ENCODE results near the gene RAD54L. TPM values are rescaled to one million over a fixed set of nuclear protein-coding genes. Genes with fewer than 3 reads are reported as not detected.

The RAD54L gene
- total and polyA plus RNA-seq, 2 experiments from 2014 or later, result 4.2 to 6.2 TPM

DNA sequence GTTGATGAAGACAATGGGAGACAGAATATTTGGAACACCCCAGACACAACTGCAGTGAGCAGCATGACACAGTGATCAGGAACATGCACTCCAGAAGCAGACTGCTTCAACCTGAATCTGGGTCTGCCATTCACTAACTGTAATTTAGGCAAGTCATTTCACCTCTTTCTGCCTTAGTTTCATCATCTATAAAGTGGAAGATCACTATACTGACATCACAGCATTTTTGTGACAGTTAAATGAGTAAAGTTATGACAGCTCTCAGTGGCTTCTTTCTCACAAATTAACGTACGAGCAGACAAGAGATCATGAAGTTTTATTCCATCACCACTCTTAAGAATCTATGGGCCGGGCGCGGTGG, 41.6 kb downstream of the RAD54L start:
- Histone ChIP-seq H4K20me1 (ENCODE audit: insufficient read depth, poor library complexity, severe bottlenecking) (peaks cover 8% of the 10 kb centered on the region), H3K79me2 (peaks cover 14% of the 10 kb centered on the region), H3K27ac (no peak overlapping the region), H2AFZ (no peak overlapping the region), H3K4me1 (ENCODE audit: insufficient read depth) (no peaks in the 10 kb centered on the region), H3K9me2 (replicated peaks; ENCODE audit: insufficient read depth) (no peaks in the 10 kb centered on the region), H3K4me3 (no peak overlapping the region), H3K9me3 (ENCODE audit: low read depth) (no peaks in the 10 kb centered on the region), H3K4me2 (no peak overlapping the region), H3K27me3 (no peaks in the 10 kb centered on the region), H3K36me3 (replicated peaks; ENCODE audit: insufficient read depth, low read depth) (no peaks in the 10 kb centered on the region)
- WGBS (ENCODE audit: low lambda C conversion rate, missing lambda C conversion rate), result 100% methylated on average over 5 of the region's 5 CpGs
- no peak for DNase-seq (ENCODE audit: low spot score)
- TF ChIP-seq EZH2 (IDR thresholded peaks at IDR 0.05; ENCODE audit: borderline replicate concordance) (no peak), EZH2phosphoT487 (IDR thresholded peaks at IDR 0.05; ENCODE audit: low read depth, severe bottlenecking, unreplicated experiment) (no peak)
- TF ChIP-seq, protein P1, sequence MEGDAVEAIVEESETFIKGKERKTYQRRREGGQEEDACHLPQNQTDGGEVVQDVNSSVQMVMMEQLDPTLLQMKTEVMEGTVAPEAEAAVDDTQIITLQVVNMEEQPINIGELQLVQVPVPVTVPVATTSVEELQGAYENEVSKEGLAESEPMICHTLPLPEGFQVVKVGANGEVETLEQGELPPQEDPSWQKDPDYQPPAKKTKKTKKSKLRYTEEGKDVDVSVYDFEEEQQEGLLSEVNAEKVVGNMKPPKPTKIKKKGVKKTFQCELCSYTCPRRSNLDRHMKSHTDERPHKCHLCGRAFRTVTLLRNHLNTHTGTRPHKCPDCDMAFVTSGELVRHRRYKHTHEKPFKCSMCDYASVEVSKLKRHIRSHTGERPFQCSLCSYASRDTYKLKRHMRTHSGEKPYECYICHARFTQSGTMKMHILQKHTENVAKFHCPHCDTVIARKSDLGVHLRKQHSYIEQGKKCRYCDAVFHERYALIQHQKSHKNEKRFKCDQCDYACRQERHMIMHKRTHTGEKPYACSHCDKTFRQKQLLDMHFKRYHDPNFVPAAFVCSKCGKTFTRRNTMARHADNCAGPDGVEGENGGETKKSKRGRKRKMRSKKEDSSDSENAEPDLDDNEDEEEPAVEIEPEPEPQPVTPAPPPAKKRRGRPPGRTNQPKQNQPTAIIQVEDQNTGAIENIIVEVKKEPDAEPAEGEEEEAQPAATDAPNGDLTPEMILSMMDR (IDR thresholded peaks at IDR 0.05; ENCODE audit: poor library complexity), result no peak

DNA sequence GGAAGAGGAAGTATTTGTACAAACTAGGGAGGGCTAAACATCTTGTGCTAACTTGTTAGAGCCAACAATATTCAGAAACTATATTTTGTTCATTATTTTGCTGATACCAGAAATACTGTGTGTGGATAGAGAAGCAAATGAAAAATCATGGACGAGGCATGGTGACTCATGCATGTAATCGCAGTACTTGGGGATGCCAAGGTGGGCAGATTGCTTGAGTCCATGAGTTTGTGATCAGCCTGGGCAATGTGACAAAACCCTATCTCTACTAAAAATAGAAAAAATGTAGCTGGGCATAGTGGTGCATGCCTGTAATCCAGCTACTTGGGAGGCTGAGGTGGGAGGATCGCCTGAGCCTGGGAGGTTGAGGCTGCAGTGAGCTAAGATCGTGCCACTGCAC, 42.4 kb downstream of the RAD54L start:
- Histone ChIP-seq H2AFZ (no peak overlapping the region), H3K36me3 (replicated peaks; ENCODE audit: insufficient read depth, low read depth) (no peaks in the 10 kb centered on the region), H3K4me2 (no peak overlapping the region), H3K79me2 (peaks cover 13% of the 10 kb centered on the region), H3K27me3 (no peaks in the 10 kb centered on the region), H3K9me2 (replicated peaks; ENCODE audit: insufficient read depth) (no peaks in the 10 kb centered on the region), H3K4me3 (no peak overlapping the region), H3K4me1 (ENCODE audit: insufficient read depth) (no peaks in the 10 kb centered on the region), H3K9me3 (ENCODE audit: low read depth) (no peaks in the 10 kb centered on the region), H4K20me1 (ENCODE audit: insufficient read depth, poor library complexity, severe bottlenecking) (peaks cover 5% of the 10 kb centered on the region), H3K27ac (no peak overlapping the region)
- no peak for DNase-seq (ENCODE audit: low spot score)
- WGBS (ENCODE audit: low lambda C conversion rate, missing lambda C conversion rate), result 83% methylated on average over 4 of the region's 4 CpGs
- TF ChIP-seq EZH2phosphoT487 (IDR thresholded peaks at IDR 0.05; ENCODE audit: low read depth, severe bottlenecking, unreplicated experiment) (no peak), EZH2 (IDR thresholded peaks at IDR 0.05; ENCODE audit: borderline replicate concordance) (no peak)

DNA sequence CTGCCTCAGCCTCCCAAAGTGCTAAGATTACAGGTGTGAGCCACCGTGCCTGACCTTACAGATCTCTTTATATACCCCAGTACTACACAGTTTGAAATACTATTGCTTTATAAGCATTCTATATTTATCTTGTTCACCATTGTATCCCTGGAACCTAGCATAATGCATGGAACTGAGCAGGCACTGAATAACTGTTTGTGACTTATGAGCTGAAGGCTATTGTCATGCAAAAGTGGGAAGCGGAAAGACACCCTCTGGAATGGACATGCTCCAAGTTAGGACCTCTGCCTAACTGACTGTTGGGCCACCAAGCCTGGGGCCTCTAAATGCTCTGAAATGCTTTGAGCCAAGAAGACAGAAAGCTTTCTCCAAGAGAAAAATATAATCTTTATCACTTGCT, 47.7 kb downstream of the RAD54L start:
- Histone ChIP-seq H3K27me3 (no peaks in the 10 kb centered on the region), H3K4me3 (no peak overlapping the region), H3K79me2 (peaks cover 63% of the 10 kb centered on the region), H4K20me1 (ENCODE audit: insufficient read depth, poor library complexity, severe bottlenecking) (peaks cover 28% of the 10 kb centered on the region), H3K9me2 (replicated peaks; ENCODE audit: insufficient read depth) (no peaks in the 10 kb centered on the region), H3K4me1 (ENCODE audit: insufficient read depth) (peaks cover 15% of the 10 kb centered on the region), H3K9me3 (ENCODE audit: low read depth) (no peaks in the 10 kb centered on the region), H3K36me3 (replicated peaks; ENCODE audit: insufficient read depth, low read depth) (no peaks in the 10 kb centered on the region), H2AFZ (no peak overlapping the region), H3K27ac (no peak overlapping the region), H3K4me2 (no peak overlapping the region)
- no peak for DNase-seq (ENCODE audit: low spot score)
- TF ChIP-seq, protein P1 (IDR thresholded peaks at IDR 0.05; ENCODE audit: poor library complexity), result no peak
- no peak for TF ChIP-seq EZH2phosphoT487 (IDR thresholded peaks at IDR 0.05; ENCODE audit: low read depth, severe bottlenecking, unreplicated experiment)
- no peak for TF ChIP-seq EZH2 (IDR thresholded peaks at IDR 0.05; ENCODE audit: borderline replicate concordance)
- WGBS (ENCODE audit: low lambda C conversion rate, missing lambda C conversion rate), result 97% methylated on average over 2 of the region's 2 CpGs

DNA sequence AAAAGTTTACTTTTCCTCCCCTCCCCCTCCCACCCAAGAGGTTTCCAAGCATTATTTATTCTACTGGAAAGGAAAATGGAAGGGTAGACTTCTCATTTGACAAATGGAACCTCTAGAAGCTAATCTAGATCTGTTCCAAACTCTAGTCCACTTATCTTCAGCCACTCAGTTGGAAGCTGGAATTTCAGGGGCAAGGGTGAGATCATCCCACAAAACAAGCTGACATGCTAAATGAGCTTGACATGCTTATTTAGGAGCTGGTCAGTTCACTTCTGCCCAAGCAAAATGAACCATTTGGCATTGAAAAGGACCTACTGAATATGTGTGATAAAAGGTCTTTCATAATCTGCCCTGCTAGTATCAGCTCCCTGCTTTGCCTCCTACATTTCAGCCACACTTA, 50.8 kb downstream of the RAD54L start:
- Histone ChIP-seq H3K4me3 (no peak overlapping the region), H3K9me2 (replicated peaks; ENCODE audit: insufficient read depth) (no peaks in the 10 kb centered on the region), H4K20me1 (ENCODE audit: insufficient read depth, poor library complexity, severe bottlenecking) (peaks cover 38% of the 10 kb centered on the region), H3K27me3 (no peaks in the 10 kb centered on the region), H3K4me2 (peak overlapping the region; percentile 5), H3K27ac (peak overlapping the region; percentile 14), H3K36me3 (replicated peaks; ENCODE audit: insufficient read depth, low read depth) (no peaks in the 10 kb centered on the region), H3K9me3 (ENCODE audit: low read depth) (no peaks in the 10 kb centered on the region), H3K4me1 (ENCODE audit: insufficient read depth) (peaks cover 21% of the 10 kb centered on the region), H2AFZ (no peak overlapping the region), H3K79me2 (peaks cover 80% of the 10 kb centered on the region)
- no peak for DNase-seq (ENCODE audit: low spot score)
- TF ChIP-seq EZH2 (IDR thresholded peaks at IDR 0.05; ENCODE audit: borderline replicate concordance), result no peak
- no peak for TF ChIP-seq EZH2phosphoT487 (IDR thresholded peaks at IDR 0.05; ENCODE audit: low read depth, severe bottlenecking, unreplicated experiment)
- TF ChIP-seq, protein P1 (IDR thresholded peaks at IDR 0.05; ENCODE audit: poor library complexity), result no peak

Measured in hepatocyte (in vitro differentiated cells).